GM19023 (cell line): ENCODE data around the gene AADAC.
"Not testable (repeated sequence)": the region's sequence is repeated elsewhere in the genome, so short reads cannot be mapped to it uniquely, and the experiment has no call there.

Source experiments
- ATAC-seq: cut with Tn5 transposase; IDR thresholded peaks from one replicate; pipeline ENCODE4 v1.9.1; 2021; ENCODE audit warnings: mild to moderate bottlenecking, moderate library complexity; ENCODE audit not compliant: unreplicated experiment

Gene AADAC, protein sequence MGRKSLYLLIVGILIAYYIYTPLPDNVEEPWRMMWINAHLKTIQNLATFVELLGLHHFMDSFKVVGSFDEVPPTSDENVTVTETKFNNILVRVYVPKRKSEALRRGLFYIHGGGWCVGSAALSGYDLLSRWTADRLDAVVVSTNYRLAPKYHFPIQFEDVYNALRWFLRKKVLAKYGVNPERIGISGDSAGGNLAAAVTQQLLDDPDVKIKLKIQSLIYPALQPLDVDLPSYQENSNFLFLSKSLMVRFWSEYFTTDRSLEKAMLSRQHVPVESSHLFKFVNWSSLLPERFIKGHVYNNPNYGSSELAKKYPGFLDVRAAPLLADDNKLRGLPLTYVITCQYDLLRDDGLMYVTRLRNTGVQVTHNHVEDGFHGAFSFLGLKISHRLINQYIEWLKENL

DNA sequence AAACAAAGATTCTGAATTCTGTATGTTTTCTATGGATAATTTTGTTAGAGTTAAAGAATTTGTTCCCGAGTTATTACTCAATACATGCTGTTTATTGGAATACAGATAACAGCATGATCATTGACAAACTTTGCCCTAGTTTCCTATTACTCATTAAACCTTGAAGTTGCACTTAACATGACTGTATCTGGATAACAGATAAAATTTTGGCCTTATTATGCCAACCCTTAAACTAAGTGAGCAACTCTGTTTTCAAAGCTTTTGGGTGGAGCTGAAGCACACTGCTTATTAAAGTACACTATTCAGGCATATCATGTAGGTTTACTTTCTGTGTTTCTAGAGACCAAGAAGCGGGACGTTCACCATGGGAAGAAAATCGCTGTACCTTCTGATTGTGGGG, at the start of gene AADAC:
Gene AADAC (plus strand): TSS at position 318 of the 400 bp plus-strand sequence. CDS start 47 bp downstream, at position 365.
- ATAC-seq = no peak

- not testable (repeated sequence) for ATAC-seq
Observed at GRCh38 chr3:151764699-151765098, 49.2 kb upstream of the AADAC start.

GRCh38 chr3:151765685-151766084, 48.2 kb upstream of the AADAC start:
- ATAC-seq = no peak

DNA sequence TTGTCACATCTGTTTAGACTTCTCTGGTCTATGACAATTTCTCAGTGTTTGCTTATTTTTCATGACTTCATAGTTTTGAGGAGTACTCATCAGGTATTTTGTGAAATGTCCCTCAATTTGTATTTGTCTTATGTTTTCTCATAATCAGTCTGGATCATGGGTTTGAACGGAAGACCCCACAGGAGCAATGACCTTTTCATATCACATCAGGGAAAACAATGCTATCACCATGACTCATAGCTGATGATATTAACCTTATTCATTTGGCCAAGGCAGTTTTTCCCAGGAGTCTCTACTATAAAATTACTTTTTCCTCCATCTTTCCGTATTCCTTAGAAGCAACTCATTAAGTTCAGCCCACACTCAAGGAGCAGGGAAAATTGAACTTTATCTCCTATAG, 47.5 kb upstream of the AADAC start:
- ATAC-seq = no peak

DNA sequence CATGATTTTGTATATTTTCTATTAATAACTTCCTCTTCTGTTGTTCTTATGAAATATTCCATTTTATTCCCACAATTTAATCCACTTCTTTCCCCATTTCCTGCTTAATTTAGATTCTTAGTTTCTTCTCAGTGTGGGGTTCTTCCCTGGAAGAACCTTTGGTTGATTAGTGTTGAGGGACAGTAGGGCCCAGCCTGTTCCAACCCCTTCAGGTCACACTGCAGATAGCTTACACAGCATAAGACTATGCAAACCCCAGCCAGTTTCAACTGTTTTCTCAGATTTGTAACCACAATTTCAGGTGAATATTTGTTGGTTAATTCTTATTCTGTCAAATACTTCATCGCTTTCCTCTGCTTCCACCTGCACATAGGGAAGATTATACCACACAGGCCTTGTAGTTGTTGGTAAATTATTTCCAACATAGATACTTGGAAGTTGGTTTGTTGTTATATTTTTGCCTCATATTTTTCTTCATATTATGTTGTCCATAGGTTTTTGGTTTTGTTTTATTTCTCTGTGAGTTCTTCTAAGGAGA, 45.5 kb upstream of the AADAC start:
- no peak for ATAC-seq

DNA sequence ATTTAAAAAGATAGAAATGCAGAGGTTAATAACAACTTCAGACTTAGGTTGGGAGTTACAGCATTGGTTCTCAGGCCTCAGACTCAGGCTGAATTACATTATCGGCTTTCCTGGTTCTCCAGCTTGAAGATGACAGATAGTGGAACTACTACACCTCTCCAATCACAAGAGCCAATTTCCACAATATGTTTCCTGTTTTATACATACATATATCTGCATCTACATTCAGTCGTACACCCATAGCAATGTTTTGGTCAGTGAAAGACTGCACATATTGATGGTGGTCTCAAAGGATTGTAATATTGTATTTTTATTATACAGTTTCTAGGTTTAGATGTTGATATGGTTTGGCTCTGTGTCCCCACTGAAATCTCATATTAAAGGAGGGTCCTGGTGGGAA, 44.7 kb upstream of the AADAC start:
- ATAC-seq = no peak

GRCh38 chr3:151770956-151771355, 43.0 kb upstream of the AADAC start:
- no peak for ATAC-seq

DNA sequence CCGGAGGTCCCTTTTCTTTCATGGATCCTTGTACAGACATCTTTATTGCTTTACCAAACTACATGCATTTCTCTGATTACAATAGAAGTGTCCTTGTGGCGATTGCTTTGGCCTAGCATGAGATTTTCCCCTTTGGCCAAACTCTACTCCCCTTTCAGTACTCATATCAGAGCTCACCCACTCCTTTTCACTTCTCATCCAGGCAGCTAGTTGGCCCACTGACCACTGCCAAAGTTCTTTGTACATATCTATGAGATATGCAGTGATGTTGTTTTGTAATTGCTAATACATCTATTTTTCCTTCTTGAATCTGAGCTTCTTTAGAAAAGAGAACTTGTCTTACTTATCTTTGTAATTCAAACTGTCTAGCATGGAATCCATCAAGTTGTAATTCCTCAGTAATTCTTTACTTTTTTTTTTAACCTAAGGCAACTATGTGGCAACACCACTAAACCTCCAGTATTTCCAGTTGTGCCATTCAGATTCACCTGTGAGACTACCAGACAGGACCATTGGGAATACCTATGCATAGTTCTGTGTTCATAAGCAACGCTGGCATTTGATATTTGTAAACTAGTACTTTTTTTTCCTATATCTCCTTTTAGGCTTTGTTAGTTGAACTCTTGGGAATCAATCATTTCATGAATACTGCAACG, 41.0 kb upstream of the AADAC start:
- no peak for ATAC-seq

DNA sequence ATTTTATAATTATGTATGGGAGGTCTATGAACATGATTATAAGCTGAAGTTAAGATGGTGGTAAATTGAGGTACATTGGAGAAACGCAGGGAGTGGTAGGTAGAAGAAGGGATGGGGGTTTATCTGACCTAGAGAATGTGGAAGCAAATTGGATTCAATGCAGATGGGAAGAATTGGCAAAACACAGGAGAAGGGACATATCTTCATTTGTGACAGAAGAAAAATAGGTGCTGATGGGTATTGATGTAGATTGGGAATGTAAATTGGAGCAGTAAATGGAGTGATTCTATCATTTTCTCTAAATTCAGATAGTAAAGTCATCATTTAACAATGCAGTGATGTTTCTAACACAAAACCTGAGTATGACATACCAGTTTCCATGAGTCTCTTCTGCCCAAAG, 39.7 kb upstream of the AADAC start:
- no peak for ATAC-seq

DNA sequence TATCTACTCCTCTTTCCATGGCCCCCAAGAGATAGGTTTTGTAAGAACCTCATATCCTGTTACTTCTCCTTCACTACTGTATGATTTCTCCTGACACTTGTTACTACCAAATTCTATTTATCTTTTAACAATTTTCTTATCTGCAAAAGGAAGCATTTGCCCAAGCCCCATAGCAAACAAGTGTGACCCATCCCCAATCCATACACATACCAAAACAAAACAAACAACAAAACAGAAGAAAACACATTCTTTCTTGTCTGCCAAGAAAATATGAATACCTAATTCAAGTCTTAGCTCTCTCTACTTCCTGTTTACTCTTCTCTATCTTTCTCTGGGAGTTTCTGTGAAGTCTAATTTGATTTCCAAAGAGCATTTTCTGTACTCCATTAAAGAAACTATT, 39.0 kb upstream of the AADAC start:
- no peak for ATAC-seq

DNA sequence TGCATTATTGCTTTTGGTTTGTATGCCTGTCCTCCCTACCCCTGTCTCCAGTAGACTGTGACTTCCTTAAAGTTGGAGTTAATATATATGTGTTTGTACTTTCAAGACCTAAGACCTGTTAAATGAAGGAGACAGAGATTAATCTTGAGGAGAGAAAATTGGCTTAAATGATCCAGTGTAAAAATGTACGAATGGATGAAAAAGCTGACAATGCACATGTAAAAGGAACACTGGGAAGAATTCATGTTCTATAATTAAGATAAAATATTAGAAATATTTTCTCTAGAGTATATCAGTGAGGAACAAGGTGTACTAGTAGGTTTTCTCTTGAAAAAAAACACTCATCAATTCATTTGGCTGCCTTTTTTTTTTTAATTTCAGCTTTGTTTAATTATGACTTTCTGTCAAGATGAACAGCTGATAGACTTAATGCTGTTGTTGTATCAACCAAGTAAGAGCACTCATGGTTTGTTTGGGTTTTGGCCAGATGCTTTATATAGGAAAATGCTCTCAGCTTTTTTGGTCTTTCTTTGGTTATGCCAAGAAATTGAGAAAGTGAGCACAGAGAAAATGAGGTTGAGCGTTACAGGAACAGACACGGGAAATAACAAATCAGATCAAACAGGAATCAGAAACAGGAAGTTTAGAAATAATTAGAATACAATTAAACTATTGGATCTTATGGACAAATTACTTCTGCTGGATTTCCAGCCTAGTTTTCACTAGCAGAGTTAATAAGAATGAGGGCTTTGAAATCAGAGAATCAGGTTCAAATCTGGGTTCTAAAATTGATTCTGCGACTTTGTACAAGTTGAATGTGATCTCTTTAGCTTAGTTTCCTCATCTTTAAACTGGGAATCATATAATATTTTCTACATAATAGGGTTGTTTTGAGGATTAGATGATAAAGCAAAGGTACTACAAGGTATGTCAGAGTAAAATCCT, 38.3 kb upstream of the AADAC start:
- no peak for ATAC-seq

GRCh38 chr3:151776259-151776740, 37.6 kb upstream of the AADAC start:
- no peak for ATAC-seq

DNA sequence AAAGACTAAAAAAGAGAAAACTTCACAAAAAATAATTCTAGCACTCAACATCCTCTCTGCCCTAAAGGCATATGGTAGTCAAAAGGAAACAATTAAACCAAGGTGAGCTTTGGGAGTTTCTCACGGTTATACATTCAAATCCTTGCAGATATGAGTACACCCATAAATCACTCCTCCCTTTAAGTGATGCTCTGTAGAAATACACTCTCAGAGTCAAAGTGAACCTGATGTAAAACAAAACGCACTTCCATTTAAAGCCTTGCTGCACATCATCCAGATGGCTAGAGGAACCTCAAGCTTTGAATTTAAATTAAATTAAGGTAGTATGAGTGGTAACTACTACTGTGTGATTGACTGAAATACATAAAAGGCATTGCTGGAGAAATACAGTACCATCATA, 36.0 kb upstream of the AADAC start:
- ATAC-seq = no peak

DNA sequence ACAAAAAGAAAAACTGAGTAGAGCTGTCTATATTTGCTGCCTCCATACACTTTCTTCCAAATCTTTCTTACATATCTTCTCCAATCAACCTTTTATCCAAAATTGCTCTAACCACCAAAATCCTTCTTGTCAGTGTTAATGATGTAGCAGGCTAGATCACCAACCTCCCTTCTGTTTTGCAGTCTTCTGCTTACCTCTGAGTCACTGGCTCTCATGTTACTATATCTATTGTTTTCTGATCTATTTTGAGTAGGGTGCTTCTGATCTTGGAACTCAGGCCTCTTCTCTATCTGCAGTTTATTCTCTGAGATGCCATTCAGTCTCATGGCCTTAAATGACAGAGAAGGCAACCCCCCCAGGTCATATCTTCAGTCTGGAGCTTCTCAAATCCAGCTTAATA, 26.3 kb upstream of the AADAC start:
- no peak for ATAC-seq

DNA sequence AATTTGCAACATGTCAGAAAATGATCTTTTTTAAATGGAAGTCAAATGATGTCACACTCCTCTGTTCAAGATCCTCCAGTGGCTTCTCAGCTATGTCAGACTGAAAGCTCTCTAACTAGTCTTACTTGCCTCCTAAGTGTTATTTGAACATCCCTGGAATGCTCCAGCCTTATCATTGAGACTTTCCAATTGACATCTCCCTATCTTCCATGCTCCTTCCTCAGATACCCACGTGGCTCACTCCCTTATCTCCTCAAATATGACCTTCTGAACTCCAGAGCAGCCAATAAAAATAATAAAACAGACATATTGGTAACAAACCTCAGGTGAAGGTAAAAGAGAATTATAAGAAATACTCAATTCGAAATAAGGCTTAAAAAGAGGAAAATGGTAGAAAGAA, 25.5 kb upstream of the AADAC start:
- no peak for ATAC-seq

DNA sequence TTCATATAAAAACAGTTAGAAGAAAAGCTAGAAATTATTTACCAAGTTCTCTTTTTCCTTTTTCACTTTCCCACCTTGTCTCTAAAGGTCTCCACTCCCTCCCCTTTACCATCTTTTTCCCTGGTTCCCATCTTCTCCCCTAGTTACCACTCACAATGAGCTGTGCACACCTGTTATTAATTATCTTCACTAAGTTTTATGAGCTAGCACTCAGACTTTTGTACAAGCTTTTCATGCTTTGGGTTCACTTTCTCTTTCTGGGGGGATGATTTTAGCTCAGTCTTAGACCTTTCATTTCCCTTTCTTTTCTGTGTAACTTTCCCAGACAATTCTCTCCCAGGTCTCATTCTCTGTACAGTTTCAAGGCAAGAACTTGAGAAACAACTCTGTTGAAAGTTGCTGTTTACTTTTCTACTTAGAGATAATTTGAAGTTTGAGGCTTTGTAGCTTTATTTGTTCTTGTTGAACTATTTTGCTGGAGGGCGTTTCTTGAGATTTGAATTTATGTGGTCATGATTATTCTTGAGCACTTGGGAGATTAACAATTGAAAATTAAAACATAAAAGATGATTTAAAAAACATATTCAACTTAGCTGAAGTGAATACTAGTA, 24.0 kb upstream of the AADAC start:
- ATAC-seq = no peak

GRCh38 chr3:151790763-151791162, 23.2 kb upstream of the AADAC start:
- ATAC-seq = not testable (repeated sequence)

GRCh38 chr3:151792411-151792810, 21.5 kb upstream of the AADAC start:
- ATAC-seq = no peak

DNA sequence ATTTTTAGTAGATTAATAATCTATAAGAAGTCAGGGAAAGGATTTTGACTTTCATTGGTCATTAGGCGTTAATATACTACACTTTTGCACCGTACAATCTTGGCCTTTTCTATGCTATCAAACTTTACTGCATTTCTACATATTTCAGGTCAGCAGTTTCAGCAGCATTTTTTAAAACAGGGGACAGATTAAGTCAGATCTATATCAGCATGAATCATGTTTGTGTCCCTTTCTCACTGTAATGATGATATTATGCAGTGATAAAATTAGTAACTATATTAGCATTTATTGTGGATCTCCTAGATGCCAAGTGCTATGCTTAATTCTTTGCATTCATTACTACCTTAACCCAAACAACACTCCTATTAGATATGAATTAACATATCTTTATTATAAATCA, 20.3 kb upstream of the AADAC start:
- no peak for ATAC-seq

DNA sequence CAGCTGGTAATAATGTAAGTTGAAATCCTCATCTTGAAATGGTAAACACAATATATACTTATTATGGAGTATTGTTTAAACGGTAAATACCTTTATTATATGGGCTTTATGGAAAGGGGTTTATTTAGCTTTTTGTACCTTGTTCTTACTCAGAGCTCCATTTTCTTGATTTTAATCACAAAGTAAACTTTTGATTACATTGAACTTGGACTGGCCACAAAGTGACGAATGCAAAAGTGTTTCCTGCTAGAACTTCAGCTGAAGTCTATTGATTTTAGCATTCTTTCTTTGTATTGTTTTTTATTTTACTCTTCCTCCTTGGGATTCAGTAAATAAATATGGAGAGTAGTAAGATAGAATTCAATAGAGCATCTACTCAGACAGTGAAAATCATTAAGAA, 19.8 kb upstream of the AADAC start:
- no peak for ATAC-seq

- ATAC-seq = no peak
Observed at GRCh38 chr3:151795276-151795675, 18.6 kb upstream of the AADAC start.
